ENCODE data around the gene PTTG1IP2. TPM values are rescaled to one million over a fixed set of nuclear protein-coding genes. Genes with fewer than 3 reads are reported as not detected.

PTTG1IP2 gene
- total RNA-seq, 1 experiment from 2014 or later = not detected

GRCh38 chr7:90425376-90425775 lies 44.1 kb upstream of the PTTG1IP2 start (continued):
- TF ChIP-seq ZNF274 (IDR thresholded peaks at IDR 0.05; ENCODE audit: low read depth, low read length) (no peak), ZFX (IDR thresholded peaks at IDR 0.05) (no peak), MAX (IDR thresholded peaks at IDR 0.05) (no peak), FOSL1 (IDR thresholded peaks at IDR 0.05; ENCODE audit: low read depth) (no peak)

GRCh38 chr7:90430614-90431460 lies 38.6 kb upstream of the PTTG1IP2 start:
- Histone ChIP-seq H3K9me3 (ENCODE audit: control insufficient read depth in 1 of 2, insufficient read depth in 1 of 2, low read depth in 1 of 2, low read length in 2 of 2) (no peaks in the 10 kb centered on the region), H3K79me2 (ENCODE audit: insufficient read depth, low read length) (no peaks in the 10 kb centered on the region), H3K9me2 (ENCODE audit: insufficient read depth) (no peaks in the 10 kb centered on the region), H3K4me2 (ENCODE audit: low read length) (no peak overlapping the region), H3K36me3 (ENCODE audit: control insufficient read depth in 1 of 2, insufficient read depth in 2 of 2, low read length in 2 of 2) (no peaks in the 10 kb centered on the region), H3K27me3 (ENCODE audit: insufficient read depth, low read length) (no peaks in the 10 kb centered on the region), H3K9ac (ENCODE audit: low read length) (no peak overlapping the region), H3K4me3 (replicated peaks in 1 of 2; ENCODE audit: low read depth in 1 of 2, low read length in 2 of 2) (no peak overlapping the region), H4K20me1 (ENCODE audit: insufficient read depth) (no peaks in the 10 kb centered on the region), H3K27ac (ENCODE audit: low read depth, low read length) (no peak overlapping the region), H2AFZ (ENCODE audit: low read depth, low read length, poor library complexity, severe bottlenecking) (no peak overlapping the region), H3K4me1 (ENCODE audit: control insufficient read depth in 1 of 2, insufficient read depth in 2 of 2, low read length in 2 of 2) (no peaks in the 10 kb centered on the region)
- BruUV-seq (replicated peaks) = no TSS peak
- ChIA-PET CTCF (no interaction called here), RAD21 (ENCODE audit: low non-redundant PET in 1 of 2, low total read pairs in 2 of 2, uncharacterized antibody in 2 of 2, unreplicated experiment in 2 of 2) (no interaction called here), POLR2A (no interaction called here)
- DNase-seq (ENCODE audit: low read depth, low spot score) = no peak
- ATAC-seq = no peak
- intact Hi-C loops (cut with micrococcal nuclease) = no loop called here
- TF ChIP-seq POLR2A (IDR thresholded peaks at IDR 0.05; ENCODE audit: borderline replicate concordance, extremely low read depth, insufficient read depth, insufficient read length) (no peak), EGR1 (IDR thresholded peaks at IDR 0.05; ENCODE audit: low read depth) (no peak), ZFX (IDR thresholded peaks at IDR 0.05) (no peak), POLR2AphosphoS5 (IDR thresholded peaks at IDR 0.05; ENCODE audit: low read depth, low read length) (no peak), ZNF274 (IDR thresholded peaks at IDR 0.05; ENCODE audit: low read depth, low read length) (no peak)

GRCh38 chr7:90432752-90433151 lies 36.7 kb upstream of the PTTG1IP2 start:
- Histone ChIP-seq H3K27me3 (ENCODE audit: insufficient read depth, low read length) (no peaks in the 10 kb centered on the region), H3K4me3 (replicated peaks in 1 of 2; ENCODE audit: low read depth in 1 of 2, low read length in 2 of 2) (no peak overlapping the region), H3K4me2 (ENCODE audit: low read length) (no peak overlapping the region), H3K9me3 (ENCODE audit: control insufficient read depth in 1 of 2, insufficient read depth in 1 of 2, low read depth in 1 of 2, low read length in 2 of 2) (no peaks in the 10 kb centered on the region), H3K27ac (ENCODE audit: low read depth, low read length) (no peak overlapping the region), H3K36me3 (ENCODE audit: control insufficient read depth in 1 of 2, insufficient read depth in 2 of 2, low read length in 2 of 2) (no peaks in the 10 kb centered on the region), H3K9ac (ENCODE audit: low read length) (no peak overlapping the region), H4K20me1 (ENCODE audit: insufficient read depth) (no peaks in the 10 kb centered on the region), H3K4me1 (ENCODE audit: control insufficient read depth in 1 of 2, insufficient read depth in 2 of 2, low read length in 2 of 2) (no peaks in the 10 kb centered on the region), H2AFZ (ENCODE audit: low read depth, low read length, poor library complexity, severe bottlenecking) (no peak overlapping the region), H3K9me2 (ENCODE audit: insufficient read depth) (no peaks in the 10 kb centered on the region), H3K79me2 (ENCODE audit: insufficient read depth, low read length) (no peaks in the 10 kb centered on the region)
- intact Hi-C loops (cut with micrococcal nuclease) = no loop called here
- no peak for DNase-seq (ENCODE audit: low read depth, low spot score)
- ChIA-PET CTCF (interaction anchor here (0.7 kb wide), 1 partner anchor 279 kb away, joined by 3 read pairs; the partner anchor contains the start of gene STEAP1), POLR2A (no interaction called here), RAD21 (ENCODE audit: low non-redundant PET in 1 of 2, low total read pairs in 2 of 2, uncharacterized antibody in 2 of 2, unreplicated experiment in 2 of 2) (no interaction called here)
- BruUV-seq (replicated peaks) = no TSS peak
- TF ChIP-seq SP1 (IDR thresholded peaks at IDR 0.05; ENCODE audit: low read depth) (no peak), EZH2 (IDR thresholded peaks at IDR 0.05) (no peak), EGR1 (IDR thresholded peaks at IDR 0.05; ENCODE audit: low read depth) (no peak), JUND (IDR thresholded peaks at IDR 0.05) (no peak)
- no peak for ATAC-seq

Measured in HCT116 (cell line).